ENCODE results near the gene TCHP.
"Not testable (repeated sequence)": the region's sequence is repeated elsewhere in the genome, so short reads cannot be mapped to it uniquely, and the experiment has no call there.

The TCHP gene

GRCh38 chr12:109914461-109914860 lies 14.4 kb downstream of the TCHP start:
- no peak for DNase-seq

DNA sequence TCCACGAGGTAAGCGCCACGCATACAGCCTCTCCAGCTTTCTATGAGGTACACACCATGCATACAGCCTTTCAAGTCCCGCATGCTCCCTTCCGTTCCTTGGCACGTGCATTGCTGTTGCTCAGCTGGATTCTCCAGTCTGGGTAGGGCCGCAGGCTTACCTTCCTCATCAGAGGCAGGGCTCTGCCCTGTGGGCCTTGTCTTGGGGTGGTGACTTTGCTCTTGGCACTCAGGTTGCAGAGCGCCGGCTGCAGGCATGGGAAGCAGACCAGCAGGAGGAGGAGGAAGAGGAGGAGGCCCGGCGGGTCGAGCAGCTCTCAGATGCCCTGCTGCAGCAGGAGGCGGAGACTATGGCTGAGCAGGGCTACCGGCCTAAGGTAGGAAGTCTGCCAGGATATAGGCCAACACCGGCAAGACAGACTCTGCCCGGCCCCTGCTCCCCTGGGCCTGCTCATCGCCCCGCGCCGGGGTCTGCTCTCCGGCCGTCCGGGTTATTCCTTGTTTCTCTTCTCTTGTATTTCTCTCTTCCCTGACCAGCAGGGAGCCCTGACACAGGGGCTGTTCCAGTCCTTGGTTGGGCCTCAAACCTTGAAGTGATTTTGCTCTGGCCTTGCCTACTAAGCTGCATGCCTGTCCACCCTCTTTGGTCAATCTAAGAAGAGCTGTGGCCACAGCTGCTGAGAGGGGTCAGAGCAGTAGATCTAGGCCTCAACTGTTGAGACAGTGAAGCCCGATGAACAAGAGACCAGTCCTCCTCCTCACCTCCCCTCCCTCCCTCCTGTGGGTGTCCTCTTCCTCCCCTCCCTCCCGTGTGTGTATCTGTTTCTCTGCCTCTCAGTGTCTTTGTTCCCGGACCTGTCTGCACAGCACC lies 15.3 kb downstream of the TCHP start:
- no peak for DNase-seq

GRCh38 chr12:109916045-109916444 lies 16.0 kb downstream of the TCHP start:
- no peak for DNase-seq

DNA sequence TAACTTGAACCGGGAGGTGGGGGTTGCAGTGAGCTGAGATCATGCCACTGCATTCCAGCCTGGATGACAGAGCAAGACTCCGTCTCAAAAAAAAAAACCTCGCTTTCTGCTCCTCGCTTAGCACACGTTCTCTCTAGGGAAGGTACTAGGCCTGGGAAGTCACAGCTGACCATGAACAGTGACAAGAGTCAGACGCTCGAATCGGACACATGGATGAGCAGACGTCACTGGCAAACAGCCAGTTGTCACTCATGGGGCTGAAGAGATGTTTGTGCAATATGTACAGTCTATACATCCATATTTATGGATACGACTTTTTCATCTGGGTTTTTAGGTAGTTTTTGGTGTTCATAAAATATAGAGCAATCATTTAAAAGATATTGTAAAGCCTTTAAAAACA lies 19.4 kb downstream of the TCHP start:
- DNase-seq, result no peak

- DNase-seq, result no peak
Measured at GRCh38 chr12:109920261-109920780, 20.2 kb downstream of the TCHP start.

- no peak for DNase-seq
Measured at GRCh38 chr12:109921982-109922381, 21.9 kb downstream of the TCHP start.

DNA sequence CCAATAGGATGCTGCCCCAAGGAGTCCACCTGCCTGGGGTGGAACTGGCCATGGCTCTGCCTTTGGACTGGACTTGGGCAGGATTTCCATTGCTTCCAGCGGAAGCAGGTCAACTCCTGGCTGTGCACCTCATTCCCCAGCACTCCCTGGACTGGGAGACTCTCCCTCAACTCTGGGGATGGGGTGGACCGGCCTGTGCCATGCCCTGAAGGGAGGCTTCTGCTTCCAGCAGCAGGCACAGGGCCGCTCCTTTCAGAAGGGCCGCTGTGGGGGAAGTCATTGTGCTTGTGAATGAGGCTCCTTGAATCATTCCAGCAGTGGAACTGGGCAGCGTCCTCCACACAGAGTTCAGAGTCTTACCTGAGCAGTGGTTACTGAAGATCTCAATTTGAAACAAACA lies 23.0 kb downstream of the TCHP start:
- DNase-seq, result no peak

DNA sequence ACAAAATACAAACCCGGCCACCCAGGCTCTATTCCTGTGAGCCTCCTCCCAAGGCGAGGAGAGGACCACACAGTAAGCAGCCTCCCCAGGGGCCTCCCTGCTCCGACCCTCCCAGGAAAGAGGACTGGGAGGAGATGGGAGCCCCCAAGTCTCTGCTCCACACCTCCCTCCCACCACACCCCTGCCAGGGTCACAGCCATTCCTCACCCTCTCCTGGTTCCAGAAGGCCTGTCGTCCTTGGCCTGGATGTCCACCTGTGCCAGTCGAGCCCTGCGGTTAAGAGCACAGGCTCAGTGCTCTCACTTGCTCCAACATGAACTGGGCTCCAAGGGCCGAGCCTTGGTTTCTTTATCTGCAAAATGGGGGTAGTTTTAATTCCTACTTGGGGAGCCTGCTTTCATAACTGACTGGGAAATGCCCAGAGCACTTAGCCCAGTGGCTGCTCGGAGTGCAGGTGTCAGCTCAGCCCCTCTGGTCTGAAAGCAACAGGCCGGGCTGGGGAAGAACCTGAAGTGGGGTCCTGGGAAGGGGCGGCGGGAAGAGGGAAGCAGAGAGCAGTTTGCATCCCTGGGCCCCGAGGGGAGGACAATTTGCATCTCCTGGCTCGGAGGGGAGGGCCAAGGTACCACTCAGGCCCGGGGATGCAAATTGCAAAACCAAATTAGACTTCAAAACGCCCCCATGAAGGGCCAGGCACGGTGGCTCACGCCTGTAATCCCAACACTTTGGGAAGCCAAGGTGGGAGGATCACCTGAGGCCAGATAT lies 23.6 kb downstream of the TCHP start:
- DNase-seq, result no peak

GRCh38 chr12:109925185-109925840 lies 25.2 kb downstream of the TCHP start:
- no peak for DNase-seq

GRCh38 chr12:109926016-109926415 lies 25.9 kb downstream of the TCHP start:
- no peak for DNase-seq

DNA sequence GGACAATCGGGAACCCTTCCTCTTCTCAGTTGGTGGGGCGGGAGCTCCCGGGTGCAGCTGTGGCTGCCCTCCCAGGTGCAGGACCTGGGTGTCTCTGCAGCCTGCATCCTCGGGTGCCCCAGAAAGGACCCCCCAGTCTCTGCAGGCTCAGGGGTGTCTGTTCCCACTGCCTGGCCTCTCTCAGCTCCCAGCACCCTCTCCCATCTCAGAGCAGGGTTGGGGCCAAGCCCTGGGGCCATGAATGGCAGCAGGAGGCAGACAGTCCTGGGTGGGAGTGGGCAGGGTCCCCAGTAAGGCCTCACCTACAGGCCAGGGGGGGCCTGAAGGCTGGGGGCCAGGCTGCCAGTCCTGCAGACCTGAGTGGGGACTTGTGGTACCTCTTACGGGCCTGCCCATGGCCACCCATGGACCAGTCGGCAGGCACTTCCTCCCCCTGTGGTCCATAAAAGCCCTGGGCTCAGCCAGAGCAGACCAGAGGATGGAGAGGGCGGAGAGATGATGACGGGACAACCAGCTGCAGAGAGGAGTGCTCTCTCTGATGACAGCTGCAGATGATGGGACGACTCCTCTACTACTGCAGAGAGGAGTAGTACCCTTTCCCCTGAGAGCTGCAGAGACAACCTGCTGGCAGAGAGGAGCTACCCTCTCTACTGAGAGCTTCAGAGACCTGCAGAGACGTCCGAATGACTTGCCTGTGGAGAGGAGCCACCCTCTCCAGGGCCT lies 26.6 kb downstream of the TCHP start:
- no peak for DNase-seq

DNA sequence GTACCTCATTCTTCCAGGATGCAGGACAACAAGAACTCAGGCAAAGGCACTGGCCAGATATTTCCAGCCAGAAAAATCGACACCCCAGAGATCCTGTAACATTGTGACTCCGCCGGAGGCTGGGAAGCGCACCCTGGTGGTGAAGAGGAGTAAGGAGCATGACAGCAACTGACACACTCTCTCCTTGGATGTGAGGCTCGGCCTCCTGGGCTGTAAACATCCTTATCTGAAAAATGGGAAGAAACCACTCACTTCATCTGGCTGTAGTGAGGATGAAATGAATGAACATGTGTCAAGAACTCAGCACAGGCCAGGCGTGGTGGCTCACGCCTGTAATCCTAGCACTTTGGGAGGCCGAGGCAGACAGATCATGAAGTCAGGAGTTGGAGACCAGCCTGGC lies 27.5 kb downstream of the TCHP start:
- no peak for DNase-seq

GRCh38 chr12:109928058-109928656 lies 28.1 kb downstream of the TCHP start:
- DNase-seq, result no peak

GRCh38 chr12:109929326-109929725 lies 29.3 kb downstream of the TCHP start:
- not testable (repeated sequence) for DNase-seq

DNA sequence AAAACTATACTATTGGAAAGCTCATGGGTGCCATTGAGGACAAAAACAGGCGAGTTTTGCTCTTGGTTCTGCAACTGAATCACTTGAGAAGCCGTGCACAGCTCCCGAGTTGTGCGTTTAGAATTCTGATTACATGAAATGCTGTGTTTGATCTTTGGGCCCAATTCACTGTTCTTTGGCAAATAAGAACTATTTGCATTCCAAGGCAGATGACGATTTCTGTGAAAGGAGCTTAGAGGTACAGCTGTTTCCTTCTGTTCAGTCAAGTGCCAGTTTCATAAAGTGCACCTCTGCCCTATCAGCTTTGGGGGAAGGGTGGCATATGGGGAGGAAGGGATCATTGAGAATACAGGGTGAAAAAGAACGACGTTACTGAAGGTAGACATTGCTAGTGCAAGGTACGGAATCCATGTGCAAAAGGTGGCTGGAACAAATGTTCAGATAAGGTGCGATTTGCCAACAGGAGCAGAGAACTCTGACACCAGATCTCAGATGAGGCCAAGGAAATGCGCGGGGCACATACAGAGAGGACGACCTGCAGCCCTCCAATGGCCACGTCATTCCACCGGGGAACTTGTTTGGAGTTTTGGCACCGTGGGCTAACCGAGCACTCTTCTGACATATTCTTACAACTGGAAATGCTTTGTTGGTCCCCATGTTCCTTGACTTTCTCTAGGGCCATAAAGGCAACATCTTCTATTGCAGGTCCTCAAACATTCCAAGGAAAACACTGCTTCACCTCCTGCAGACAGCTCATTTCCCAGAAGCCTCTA lies 30.1 kb downstream of the TCHP start:
- no peak for DNase-seq

GRCh38 chr12:109931143-109931542 lies 31.1 kb downstream of the TCHP start:
- DNase-seq, result no peak

GRCh38 chr12:109932878-109933503 lies 32.9 kb downstream of the TCHP start:
- no peak for DNase-seq

DNA sequence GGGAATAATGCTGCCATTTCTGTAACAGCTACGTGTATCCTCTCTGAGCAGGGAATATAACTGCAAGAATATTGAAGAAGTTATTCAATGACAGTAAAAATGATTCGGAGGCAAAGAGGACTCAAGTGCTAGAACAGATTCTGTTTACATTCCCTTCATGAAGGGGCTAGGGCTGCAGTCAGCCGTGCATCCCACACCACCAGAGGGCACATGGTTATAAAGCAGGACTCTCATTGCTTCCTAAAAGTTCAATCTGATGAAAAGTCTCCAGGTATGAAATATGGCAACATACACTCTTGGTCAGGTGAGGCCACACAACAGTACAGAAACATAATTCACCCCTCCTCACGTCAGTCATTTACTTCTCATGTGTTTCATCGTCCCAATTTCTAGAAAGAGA lies 34.0 kb downstream of the TCHP start:
- DNase-seq, result no peak

DNA sequence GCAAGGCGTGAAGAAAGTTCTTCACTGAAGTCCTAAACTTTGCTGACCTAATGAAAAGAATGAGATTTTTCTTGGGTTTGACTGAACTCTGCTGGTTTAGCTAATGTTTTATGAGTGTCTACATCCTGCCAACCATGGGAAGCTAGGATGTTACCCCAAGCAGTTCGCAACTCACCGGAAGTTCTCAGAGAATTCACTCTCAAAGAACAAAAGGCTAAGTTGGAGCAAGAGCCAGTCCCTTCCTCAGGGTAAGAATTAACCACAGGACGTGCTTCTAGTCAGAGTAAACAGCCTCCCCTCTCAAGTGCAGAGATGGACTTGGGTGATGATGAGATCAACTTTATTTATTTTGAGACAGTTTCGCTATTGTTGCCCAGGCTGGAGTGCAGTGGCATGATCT lies 37.3 kb downstream of the TCHP start:
- DNase-seq, result no peak

- DNase-seq, result no peak
Measured at GRCh38 chr12:109938947-109939346, 38.9 kb downstream of the TCHP start.

- DNase-seq, result no peak
Measured at GRCh38 chr12:109939504-109939903, 39.4 kb downstream of the TCHP start.

All from NCI-H2171 (cell line).